ENCODE data around the gene CRP. TPM values are rescaled to one million over a fixed set of nuclear protein-coding genes. Genes with fewer than 3 reads are reported as not detected.
A peak's percentile ranks its signal among the peaks of the same experiment; 100 is the strongest.

CRP gene
- total RNA-seq, 6 donors from 2014 or later: 0.69 to 2.1 (median 0.84) TPM; not detected in 3

GRCh38 chr1:159752135-159752580, 37.8 kb upstream of the CRP start:
- DNase-seq (peak in 1 of 2 donors; percentile 86), ATAC-seq (ENCODE audit: low FRiP score in 2 of 2) (peak; percentile 80 to 88)
- Histone ChIP-seq H3K36me3 (no peaks in the 10 kb centered on the region), H3K27ac (peak overlapping the region; percentile 50 to 83 (median 70)), H3K27me3 (no peaks in the 10 kb centered on the region), H3K4me3 (no peak overlapping the region), H3K4me1 (peaks cover 13 to 31% (median 28%) of the 10 kb centered on the region in 4 donors), H3K9me3 (no peaks in the 10 kb centered on the region)
- 26 to 33% methylated on average over 4 of the region's 4 CpGs for WGBS, 2 donors
- peak; percentile 95 to 99 (median 96) for TF ChIP-seq EP300 (IDR thresholded peaks at IDR 0.05)
- peak; percentile 94 to 99 for TF ChIP-seq POLR2AphosphoS5 (IDR thresholded peaks at IDR 0.05)
- TF ChIP-seq POLR2A (IDR thresholded peaks at IDR 0.05): no peak
- no peak for TF ChIP-seq CTCF (IDR thresholded peaks at IDR 0.05)

GRCh38 chr1:159751031-159751430, 36.6 kb upstream of the CRP start:
- Histone ChIP-seq H3K4me3 (no peak overlapping the region), H3K4me1 (peaks cover 13 to 25% (median 21%) of the 10 kb centered on the region in 4 donors), H3K27ac (peak overlapping the region in 3 of 4 donors; percentile 67 to 83 (median 72)), H3K36me3 (no peaks in the 10 kb centered on the region), H3K9me3 (no peaks in the 10 kb centered on the region), H3K27me3 (no peaks in the 10 kb centered on the region)
- TF ChIP-seq POLR2AphosphoS5 (IDR thresholded peaks at IDR 0.05) (no peak), CTCF (IDR thresholded peaks at IDR 0.05) (no peak), EP300 (IDR thresholded peaks at IDR 0.05) (no peak), POLR2A (IDR thresholded peaks at IDR 0.05) (no peak)
- DNase-seq (no peak), ATAC-seq (ENCODE audit: low FRiP score in 2 of 2) (no peak)

DNA sequence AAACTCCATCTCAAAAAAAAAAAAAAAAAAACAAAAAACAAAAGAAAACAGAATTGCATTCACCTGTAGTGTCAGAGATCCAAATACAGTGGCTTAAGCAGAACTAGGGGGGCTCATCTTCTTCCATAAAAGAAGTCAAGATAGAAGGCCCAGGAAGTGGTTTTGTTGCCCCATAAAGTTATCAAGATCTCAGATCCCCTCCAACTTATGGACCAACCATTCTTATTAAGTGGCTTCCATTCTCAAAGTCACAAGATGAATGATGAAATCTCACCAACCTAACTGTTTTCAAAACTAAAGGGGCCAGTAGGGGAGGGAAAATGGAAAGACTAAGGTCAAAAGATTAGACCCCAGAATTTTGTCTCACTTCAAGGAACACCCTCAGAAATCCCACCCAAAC, 36.2 kb upstream of the CRP start:
- Histone ChIP-seq H3K27me3 (no peaks in the 10 kb centered on the region), H3K4me1 (peaks cover 13 to 25% (median 20%) of the 10 kb centered on the region in 4 donors), H3K27ac (peak overlapping the region in 1 of 4 donors; percentile 83), H3K36me3 (no peaks in the 10 kb centered on the region), H3K9me3 (no peaks in the 10 kb centered on the region), H3K4me3 (no peak overlapping the region)
- TF ChIP-seq POLR2A (IDR thresholded peaks at IDR 0.05) (no peak), POLR2AphosphoS5 (IDR thresholded peaks at IDR 0.05) (no peak), CTCF (IDR thresholded peaks at IDR 0.05) (no peak), EP300 (IDR thresholded peaks at IDR 0.05) (no peak)
- no peak for ATAC-seq (ENCODE audit: low FRiP score in 2 of 2)
- DNase-seq: no peak

DNA sequence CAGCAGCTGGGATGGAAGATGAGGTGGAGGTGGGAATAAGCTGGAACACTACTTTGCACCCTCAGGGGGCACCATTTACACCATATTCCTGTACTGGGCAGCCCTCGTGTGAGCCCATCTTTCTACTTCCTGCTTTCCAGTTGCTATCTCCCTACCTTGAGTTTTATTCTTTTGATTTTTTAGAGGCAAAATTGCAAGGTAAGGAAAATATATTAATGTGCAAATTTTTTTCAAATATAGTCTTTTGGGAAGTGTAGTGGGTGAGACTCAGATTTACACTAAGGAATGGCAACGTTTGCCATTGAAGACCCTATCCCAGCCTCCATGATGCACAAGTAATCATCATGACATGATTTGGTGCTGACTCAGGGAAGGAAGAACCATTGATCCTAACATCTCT, 35.2 kb upstream of the CRP start:
- ATAC-seq (ENCODE audit: low FRiP score in 2 of 2) (no peak), DNase-seq (no peak)
- peaks cover 13 to 25% (median 18%) of the 10 kb centered on the region in 4 donors for H3K4me1 ChIP-seq
- H3K9me3 ChIP-seq: no peaks in the 10 kb centered on the region
- 85 to 91% methylated on average over 2 of the region's 2 CpGs for WGBS, 2 donors
- TF ChIP-seq POLR2A (IDR thresholded peaks at IDR 0.05) (no peak), CTCF (IDR thresholded peaks at IDR 0.05) (no peak), EP300 (IDR thresholded peaks at IDR 0.05) (no peak)
- no peaks in the 10 kb centered on the region for H3K27me3 ChIP-seq
- no peak overlapping the region for H3K4me3 ChIP-seq
- no peak overlapping the region for H3K27ac ChIP-seq
- H3K36me3 ChIP-seq: no peaks in the 10 kb centered on the region

DNA sequence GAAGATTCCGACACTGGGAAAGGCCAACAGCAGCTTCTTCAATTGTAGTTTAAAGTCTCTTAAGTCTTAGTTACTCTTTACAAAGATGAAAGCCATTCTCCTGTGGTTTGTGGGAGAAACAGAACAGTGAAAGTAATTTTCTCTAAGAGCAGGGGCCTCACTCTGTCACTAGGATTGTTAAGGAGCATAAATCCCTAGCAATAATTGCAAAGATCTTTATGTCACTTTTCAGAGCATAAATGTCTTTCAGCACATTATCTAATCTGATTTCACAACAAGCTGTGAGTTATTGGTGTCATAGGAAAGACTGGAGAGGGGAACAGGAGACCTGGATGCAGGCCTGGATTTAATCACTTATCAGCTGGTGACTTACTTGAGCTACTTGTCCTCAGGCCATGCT, 34.0 kb upstream of the CRP start:
- no peaks in the 10 kb centered on the region for H3K9me3 ChIP-seq
- H3K4me3 ChIP-seq: no peak overlapping the region
- no peak for DNase-seq
- no peaks in the 10 kb centered on the region for H3K36me3 ChIP-seq
- ATAC-seq (ENCODE audit: low FRiP score in 2 of 2): no peak
- H3K4me1 ChIP-seq: peaks cover 8 to 22% (median 15%) of the 10 kb centered on the region in 4 donors
- no peak overlapping the region for H3K27ac ChIP-seq
- H3K27me3 ChIP-seq: no peaks in the 10 kb centered on the region
- TF ChIP-seq POLR2AphosphoS5 (IDR thresholded peaks at IDR 0.05) (no peak), CTCF (IDR thresholded peaks at IDR 0.05) (no peak), POLR2A (IDR thresholded peaks at IDR 0.05) (no peak), EP300 (IDR thresholded peaks at IDR 0.05) (no peak)
- 93 to 100% methylated on average over 1 of the region's 1 CpG for WGBS, 2 donors
